ENCODE results near the gene SERPINA1. TPM values are rescaled to one million over a fixed set of nuclear protein-coding genes. Genes with fewer than 3 reads are reported as not detected.

SERPINA1 gene
- total and polyA plus RNA-seq, 2 of the 13 experiments (the other 11 are each of a cell fraction or from before 2014, with no cell fraction given): 3,266 to 11,015 TPM

- TF ChIP-seq ZNF543 (CRISPR knock-in tag; IDR thresholded peaks at IDR 0.05): no peak
- no peak for TF ChIP-seq CBX1 (IDR thresholded peaks at IDR 0.05; ENCODE audit: low read depth)
- no peak for TF ChIP-seq ZSCAN21 (CRISPR knock-in tag; IDR thresholded peaks at IDR 0.05; ENCODE audit: borderline replicate concordance)
- TF ChIP-seq CBX5 (CRISPR knock-in tag; IDR thresholded peaks at IDR 0.05; ENCODE audit: borderline replicate concordance): no peak
- TF ChIP-seq ZNF510 (CRISPR knock-in tag; IDR thresholded peaks at IDR 0.05; ENCODE audit: low read depth): no peak
- no peak for TF ChIP-seq IKZF1 (IDR thresholded peaks at IDR 0.05)
- no peak for TF ChIP-seq ZNF678 (CRISPR knock-in tag; IDR thresholded peaks at IDR 0.05)
- 0 out of 2 replicates have a peak, but pooled peaks have one; percentile 56 for TF ChIP-seq ZSCAN29 (CRISPR knock-in tag; conservative IDR thresholded peaks at IDR 0.05)
- no peak for TF ChIP-seq MXD3 (CRISPR knock-in tag; IDR thresholded peaks at IDR 0.05)
- no peak for TF ChIP-seq GMEB1 (CRISPR knock-in tag; IDR thresholded peaks at IDR 0.05; ENCODE audit: borderline replicate concordance)
- no peak for TF ChIP-seq E2F2 (CRISPR knock-in tag; IDR thresholded peaks at IDR 0.05; ENCODE audit: borderline replicate concordance)
- TF ChIP-seq NFYC (CRISPR knock-in tag; IDR thresholded peaks at IDR 0.05): no peak
- TF ChIP-seq ZNF180 (CRISPR knock-in tag; IDR thresholded peaks at IDR 0.05; ENCODE audit: borderline replicate concordance, low read depth): no peak
- no peak for TF ChIP-seq ZNF563 (CRISPR knock-in tag; IDR thresholded peaks at IDR 0.05)
- TF ChIP-seq ZBTB25 (CRISPR knock-in tag; IDR thresholded peaks at IDR 0.05): no peak
- no peak for TF ChIP-seq KDM5B (CRISPR knock-in tag; IDR thresholded peaks at IDR 0.05; ENCODE audit: borderline replicate concordance)
- peak; percentile 56; the same call in 1 of the 2 replicates for TF ChIP-seq SP5 (CRISPR knock-in tag; IDR thresholded peaks at IDR 0.05; ENCODE audit: borderline replicate concordance, low read depth)
- no peak for TF ChIP-seq CBX2 (IDR thresholded peaks at IDR 0.05; ENCODE audit: low read depth, low read length)
- no peak for TF ChIP-seq CBX2 (CRISPR knock-in tag; IDR thresholded peaks at IDR 0.05; ENCODE audit: low read depth)
Measured at GRCh38 chr14:94340533-94340932, 47.9 kb downstream of the SERPINA1 start (continued).
